22Rv1 (cell line): ENCODE results near the gene CDK2AP2.

Source experiments
- ZFX ChIP-seq: fragments of 450-650 bp; IDR thresholded peaks from 2 replicates; pipeline ENCODE4 v1.6.1; 2017; ENCODE audit warnings: antibody characterized with exemption, borderline replicate concordance
- TF ChIP-seq, protein P1 (sequence below): fragments of 450-650 bp; IDR thresholded peaks from 2 replicates; pipeline ENCODE4 v1.5.1; 2017; ENCODE audit warnings: mild to moderate bottlenecking

- TF ChIP-seq, protein P1, sequence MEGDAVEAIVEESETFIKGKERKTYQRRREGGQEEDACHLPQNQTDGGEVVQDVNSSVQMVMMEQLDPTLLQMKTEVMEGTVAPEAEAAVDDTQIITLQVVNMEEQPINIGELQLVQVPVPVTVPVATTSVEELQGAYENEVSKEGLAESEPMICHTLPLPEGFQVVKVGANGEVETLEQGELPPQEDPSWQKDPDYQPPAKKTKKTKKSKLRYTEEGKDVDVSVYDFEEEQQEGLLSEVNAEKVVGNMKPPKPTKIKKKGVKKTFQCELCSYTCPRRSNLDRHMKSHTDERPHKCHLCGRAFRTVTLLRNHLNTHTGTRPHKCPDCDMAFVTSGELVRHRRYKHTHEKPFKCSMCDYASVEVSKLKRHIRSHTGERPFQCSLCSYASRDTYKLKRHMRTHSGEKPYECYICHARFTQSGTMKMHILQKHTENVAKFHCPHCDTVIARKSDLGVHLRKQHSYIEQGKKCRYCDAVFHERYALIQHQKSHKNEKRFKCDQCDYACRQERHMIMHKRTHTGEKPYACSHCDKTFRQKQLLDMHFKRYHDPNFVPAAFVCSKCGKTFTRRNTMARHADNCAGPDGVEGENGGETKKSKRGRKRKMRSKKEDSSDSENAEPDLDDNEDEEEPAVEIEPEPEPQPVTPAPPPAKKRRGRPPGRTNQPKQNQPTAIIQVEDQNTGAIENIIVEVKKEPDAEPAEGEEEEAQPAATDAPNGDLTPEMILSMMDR, result no peak
- TF ChIP-seq ZFX, result no peak
These were observed 27.6 kb upstream of the CDK2AP2 start for GRCh38 chr11:67535561-67535960.
